Measurements from ENCODE around the gene PRR29. TPM values are rescaled to one million over a fixed set of nuclear protein-coding genes. Genes with fewer than 3 reads are reported as not detected.

Gene PRR29
- total RNA-seq, 1 experiment from 2014 or later, result 0.85 TPM

- DNase-seq (ENCODE audit: low spot score) (no peak), ATAC-seq (no peak)
- CTCF ChIA-PET, result interaction anchor here (0.6 to 11.8 kb wide), 4 partner anchors 8 to 109 kb away, joined by 3 to 147 read pairs (median 3); partner anchors contain the start of gene GH1
- no peaks in the 10 kb centered on the region for H3K27me3 Mint-ChIP-seq (ENCODE audit: low read depth)
- H3K4me3 Mint-ChIP-seq, result no peak overlapping the region
- TF ChIP-seq PRRX2 (CRISPR knock-in tag; IDR thresholded peaks at IDR 0.05) (no peak), TP53 (CRISPR knock-in tag; IDR thresholded peaks at IDR 0.05) (no peak), PREB (CRISPR knock-in tag; IDR thresholded peaks at IDR 0.05; ENCODE audit: borderline replicate concordance) (no peak)
- TF ChIP-seq, protein P1, sequence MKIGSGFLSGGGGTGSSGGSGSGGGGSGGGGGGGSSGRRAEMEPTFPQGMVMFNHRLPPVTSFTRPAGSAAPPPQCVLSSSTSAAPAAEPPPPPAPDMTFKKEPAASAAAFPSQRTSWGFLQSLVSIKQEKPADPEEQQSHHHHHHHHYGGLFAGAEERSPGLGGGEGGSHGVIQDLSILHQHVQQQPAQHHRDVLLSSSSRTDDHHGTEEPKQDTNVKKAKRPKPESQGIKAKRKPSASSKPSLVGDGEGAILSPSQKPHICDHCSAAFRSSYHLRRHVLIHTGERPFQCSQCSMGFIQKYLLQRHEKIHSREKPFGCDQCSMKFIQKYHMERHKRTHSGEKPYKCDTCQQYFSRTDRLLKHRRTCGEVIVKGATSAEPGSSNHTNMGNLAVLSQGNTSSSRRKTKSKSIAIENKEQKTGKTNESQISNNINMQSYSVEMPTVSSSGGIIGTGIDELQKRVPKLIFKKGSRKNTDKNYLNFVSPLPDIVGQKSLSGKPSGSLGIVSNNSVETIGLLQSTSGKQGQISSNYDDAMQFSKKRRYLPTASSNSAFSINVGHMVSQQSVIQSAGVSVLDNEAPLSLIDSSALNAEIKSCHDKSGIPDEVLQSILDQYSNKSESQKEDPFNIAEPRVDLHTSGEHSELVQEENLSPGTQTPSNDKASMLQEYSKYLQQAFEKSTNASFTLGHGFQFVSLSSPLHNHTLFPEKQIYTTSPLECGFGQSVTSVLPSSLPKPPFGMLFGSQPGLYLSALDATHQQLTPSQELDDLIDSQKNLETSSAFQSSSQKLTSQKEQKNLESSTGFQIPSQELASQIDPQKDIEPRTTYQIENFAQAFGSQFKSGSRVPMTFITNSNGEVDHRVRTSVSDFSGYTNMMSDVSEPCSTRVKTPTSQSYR (CRISPR knock-in tag; IDR thresholded peaks at IDR 0.05), result no peak
- H3K9me3 Mint-ChIP-seq, result no peaks in the 10 kb centered on the region
- POLR2A ChIA-PET, result no interaction called here
- peaks cover 4% of the 10 kb centered on the region; the same call in 1 of the 2 replicates for H3K4me1 Mint-ChIP-seq
- H3K36me3 Mint-ChIP-seq, result no peaks in the 10 kb centered on the region; the same call in 1 of the 2 replicates
- H3K27ac Mint-ChIP-seq, result no peak overlapping the region
Measured at GRCh38 chr17:63954402-63955063, 43.6 kb upstream of the PRR29 start.

GRCh38 chr17:63955232-63955631 lies 42.9 kb upstream of the PRR29 start:
- TF ChIP-seq NR2C2 (CRISPR knock-in tag; IDR thresholded peaks at IDR 0.05) (no peak), ATF1 (CRISPR knock-in tag; IDR thresholded peaks at IDR 0.05) (no peak), ATF2 (CRISPR knock-in tag; IDR thresholded peaks at IDR 0.05; ENCODE audit: borderline replicate concordance, low read depth) (no peak), NFE2L1 (CRISPR knock-in tag; IDR thresholded peaks at IDR 0.05) (no peak), IRF2 (CRISPR knock-in tag; IDR thresholded peaks at IDR 0.05; ENCODE audit: borderline replicate concordance, low read depth) (no peak), ZNF423 (CRISPR knock-in tag; IDR thresholded peaks at IDR 0.05) (no peak), FOXP1 (CRISPR knock-in tag; IDR thresholded peaks at IDR 0.05; ENCODE audit: borderline replicate concordance) (no peak), SMAD3 (CRISPR knock-in tag; IDR thresholded peaks at IDR 0.05; ENCODE audit: borderline replicate concordance) (no peak), ZNF671 (CRISPR knock-in tag; IDR thresholded peaks at IDR 0.05) (no peak), ZNF416 (CRISPR knock-in tag; IDR thresholded peaks at IDR 0.05) (no peak), NR3C1 (CRISPR knock-in tag; conservative IDR thresholded peaks at IDR 0.05; ENCODE audit: low read depth) (no peak), FOXJ3 (CRISPR knock-in tag; IDR thresholded peaks at IDR 0.05; ENCODE audit: borderline replicate concordance) (no peak)
- TF ChIP-seq, protein P2, sequence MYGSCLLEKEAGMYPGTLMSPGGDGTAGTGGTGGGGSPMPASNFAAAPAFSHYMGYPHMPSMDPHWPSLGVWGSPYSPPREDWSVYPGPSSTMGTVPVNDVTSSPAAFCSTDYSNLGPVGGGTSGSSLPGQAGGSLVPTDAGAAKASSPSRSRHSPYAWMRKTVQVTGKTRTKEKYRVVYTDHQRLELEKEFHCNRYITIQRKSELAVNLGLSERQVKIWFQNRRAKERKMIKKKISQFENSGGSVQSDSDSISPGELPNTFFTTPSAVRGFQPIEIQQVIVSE (CRISPR knock-in tag; IDR thresholded peaks at IDR 0.05; ENCODE audit: borderline replicate concordance), result no peak
- TF ChIP-seq, protein P3, sequence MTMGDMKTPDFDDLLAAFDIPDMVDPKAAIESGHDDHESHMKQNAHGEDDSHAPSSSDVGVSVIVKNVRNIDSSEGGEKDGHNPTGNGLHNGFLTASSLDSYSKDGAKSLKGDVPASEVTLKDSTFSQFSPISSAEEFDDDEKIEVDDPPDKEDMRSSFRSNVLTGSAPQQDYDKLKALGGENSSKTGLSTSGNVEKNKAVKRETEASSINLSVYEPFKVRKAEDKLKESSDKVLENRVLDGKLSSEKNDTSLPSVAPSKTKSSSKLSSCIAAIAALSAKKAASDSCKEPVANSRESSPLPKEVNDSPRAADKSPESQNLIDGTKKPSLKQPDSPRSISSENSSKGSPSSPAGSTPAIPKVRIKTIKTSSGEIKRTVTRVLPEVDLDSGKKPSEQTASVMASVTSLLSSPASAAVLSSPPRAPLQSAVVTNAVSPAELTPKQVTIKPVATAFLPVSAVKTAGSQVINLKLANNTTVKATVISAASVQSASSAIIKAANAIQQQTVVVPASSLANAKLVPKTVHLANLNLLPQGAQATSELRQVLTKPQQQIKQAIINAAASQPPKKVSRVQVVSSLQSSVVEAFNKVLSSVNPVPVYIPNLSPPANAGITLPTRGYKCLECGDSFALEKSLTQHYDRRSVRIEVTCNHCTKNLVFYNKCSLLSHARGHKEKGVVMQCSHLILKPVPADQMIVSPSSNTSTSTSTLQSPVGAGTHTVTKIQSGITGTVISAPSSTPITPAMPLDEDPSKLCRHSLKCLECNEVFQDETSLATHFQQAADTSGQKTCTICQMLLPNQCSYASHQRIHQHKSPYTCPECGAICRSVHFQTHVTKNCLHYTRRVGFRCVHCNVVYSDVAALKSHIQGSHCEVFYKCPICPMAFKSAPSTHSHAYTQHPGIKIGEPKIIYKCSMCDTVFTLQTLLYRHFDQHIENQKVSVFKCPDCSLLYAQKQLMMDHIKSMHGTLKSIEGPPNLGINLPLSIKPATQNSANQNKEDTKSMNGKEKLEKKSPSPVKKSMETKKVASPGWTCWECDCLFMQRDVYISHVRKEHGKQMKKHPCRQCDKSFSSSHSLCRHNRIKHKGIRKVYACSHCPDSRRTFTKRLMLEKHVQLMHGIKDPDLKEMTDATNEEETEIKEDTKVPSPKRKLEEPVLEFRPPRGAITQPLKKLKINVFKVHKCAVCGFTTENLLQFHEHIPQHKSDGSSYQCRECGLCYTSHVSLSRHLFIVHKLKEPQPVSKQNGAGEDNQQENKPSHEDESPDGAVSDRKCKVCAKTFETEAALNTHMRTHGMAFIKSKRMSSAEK (CRISPR knock-in tag; IDR thresholded peaks at IDR 0.05; ENCODE audit: borderline replicate concordance), result no peak

More at GRCh38 chr17:63955232-63955631, 42.9 kb upstream of the PRR29 start:
- ATAC-seq, result no peak
- POLR2A ChIA-PET, result no interaction called here
- CTCF ChIA-PET, result interaction anchor here (1.4 to 11.8 kb wide), 3 partner anchors 25 to 109 kb away, joined by 3 to 147 read pairs (median 3); partner anchors contain the start of gene GH1
- Mint-ChIP-seq H3K36me3 (no peaks in the 10 kb centered on the region; the same call in 1 of the 2 replicates), H3K27ac (no peak overlapping the region), H3K9me3 (no peaks in the 10 kb centered on the region), H3K4me1 (peaks cover 8% of the 10 kb centered on the region), H3K4me3 (no peak overlapping the region), H3K27me3 (ENCODE audit: low read depth) (no peaks in the 10 kb centered on the region)
- DNase-seq (ENCODE audit: low spot score), result no peak

Data from WTC11 (cell line).